Thyroid gland (tissue), 4 donors: ENCODE data around the gene LAMC3. TPM values are rescaled to one million over a fixed set of nuclear protein-coding genes. Genes with fewer than 3 reads are reported as not detected.

Experiments used
- DNase-seq, 2 donors: peaks; one replicate each; pipeline ENCODE4 v3.0.0-alpha.2; 2019
- H3K27ac ChIP-seq, 3 donors: fragments of 200-600 bp; sonication (generic); 1 replicate in 2 of 3; 2 replicates in 1 of 3; pipeline ENCODE4 v1.5.1; 2016 to 2019; ENCODE audit warnings: mild to moderate bottlenecking in 1 of 3, moderate library complexity in 1 of 3
- H3K27me3 ChIP-seq: fragments of 200-600 bp; sonication (generic); one replicate; pipeline ENCODE4 v1.5.1; 2019
- H3K36me3 ChIP-seq, 2 donors: fragments of 200-600 bp; sonication (generic); one replicate each; pipeline ENCODE4 v1.5.1; 2016 to 2019
- H3K4me1 ChIP-seq, 2 donors: fragments of 200-600 bp; sonication (generic); one replicate each; pipeline ENCODE4 v1.5.1; 2017 to 2019
- H3K4me3 ChIP-seq, 3 donors: fragments of 200-600 bp; sonication (generic); replicated peaks in 1 of 3; 1 replicate in 2 of 3; 2 replicates in 1 of 3; pipeline ENCODE4 v1.5.1; 2016; ENCODE audit warnings: mild to moderate bottlenecking in 1 of 3
- H3K9me3 ChIP-seq: fragments of 200-600 bp; sonication (generic); one replicate; pipeline ENCODE4 v1.5.1; 2017
- POLR2A ChIP-seq, 2 donors: fragments of 450-650 bp; IDR thresholded peaks; one replicate each; pipeline ENCODE4 v1.6.1; 2017; ENCODE audit warnings: antibody characterized with exemption in 2 of 2, mild to moderate bottlenecking in 2 of 2, moderate library complexity in 1 of 2
- WGBS, 2 donors: methylation state at CpG; one replicate each; pipeline ENCODE4 v1.1.5; 2017; 5-methylcytosine and 5-hydroxymethylcytosine counted together
- intact Hi-C: fragments of 100-400 bp; cut with DNase I; formaldehyde crosslinking; loops from one replicate; pipeline ENCODE4 v1.15.1; 2023
- total RNA-seq, 4 donors: library from RNA; depleted of rRNA; stranded (reverse); fragments of >200 nt; gene quantifications; one replicate each; pipeline ENCODE4 v1.2.3, GENCODE V29; 2016
- TF ChIP-seq, protein P1 (sequence below), 6 experiments: fragments of 200-600 bp in 3 of 6; fragments of 450-650 bp in 3 of 6; sonication (generic) in 3 of 6; IDR thresholded peaks; one replicate each; pipeline ENCODE4 v1.5.1; 2016 to 2019; ENCODE audit warnings: antibody characterized with exemption in 6 of 6, mild to moderate bottlenecking in 2 of 6, inconsistent platforms in 1 of 6, moderate library complexity in 1 of 6

Gene LAMC3
- total RNA-seq, 4 donors from 2014 or later, result 0.81 to 11.1 (median 3.2) TPM

DNA sequence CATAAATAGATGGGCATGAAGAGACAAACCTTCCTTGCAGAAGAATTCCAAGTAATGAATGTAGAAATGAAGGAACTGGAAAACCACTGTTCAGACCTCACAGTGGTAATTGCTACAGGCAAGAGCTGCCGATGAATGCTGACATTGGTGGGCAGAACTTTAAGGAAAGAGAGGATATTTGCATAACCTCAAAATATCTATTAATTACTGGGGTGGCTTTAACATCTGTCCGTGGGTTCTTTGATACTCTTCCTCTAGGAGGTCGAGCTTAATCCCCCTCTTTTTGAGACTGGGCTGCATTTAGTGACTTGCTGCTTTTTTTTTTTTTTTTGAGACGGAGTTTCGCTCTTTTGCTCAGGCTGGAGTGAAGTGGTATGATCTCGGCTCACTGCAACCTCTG, 34.7 kb downstream of the LAMC3 start:
- Histone ChIP-seq H3K27ac (no peak overlapping the region), H3K36me3 (no peaks in the 10 kb centered on the region), H3K27me3 (no peaks in the 10 kb centered on the region), H3K4me1 (no peaks in the 10 kb centered on the region), H3K9me3 (no peaks in the 10 kb centered on the region), H3K4me3 (no peak overlapping the region)
- DNase-seq, result no peak
- intact Hi-C loops, result loop anchor here (10.0 kb wide), 1 partner anchor 179 kb away; no protein-coding TSS in a partner anchor
- TF ChIP-seq, protein P1, sequence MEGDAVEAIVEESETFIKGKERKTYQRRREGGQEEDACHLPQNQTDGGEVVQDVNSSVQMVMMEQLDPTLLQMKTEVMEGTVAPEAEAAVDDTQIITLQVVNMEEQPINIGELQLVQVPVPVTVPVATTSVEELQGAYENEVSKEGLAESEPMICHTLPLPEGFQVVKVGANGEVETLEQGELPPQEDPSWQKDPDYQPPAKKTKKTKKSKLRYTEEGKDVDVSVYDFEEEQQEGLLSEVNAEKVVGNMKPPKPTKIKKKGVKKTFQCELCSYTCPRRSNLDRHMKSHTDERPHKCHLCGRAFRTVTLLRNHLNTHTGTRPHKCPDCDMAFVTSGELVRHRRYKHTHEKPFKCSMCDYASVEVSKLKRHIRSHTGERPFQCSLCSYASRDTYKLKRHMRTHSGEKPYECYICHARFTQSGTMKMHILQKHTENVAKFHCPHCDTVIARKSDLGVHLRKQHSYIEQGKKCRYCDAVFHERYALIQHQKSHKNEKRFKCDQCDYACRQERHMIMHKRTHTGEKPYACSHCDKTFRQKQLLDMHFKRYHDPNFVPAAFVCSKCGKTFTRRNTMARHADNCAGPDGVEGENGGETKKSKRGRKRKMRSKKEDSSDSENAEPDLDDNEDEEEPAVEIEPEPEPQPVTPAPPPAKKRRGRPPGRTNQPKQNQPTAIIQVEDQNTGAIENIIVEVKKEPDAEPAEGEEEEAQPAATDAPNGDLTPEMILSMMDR (IDR thresholded peaks at IDR 0.05), result no peak
- no peak for TF ChIP-seq POLR2A (IDR thresholded peaks at IDR 0.05)
- WGBS, 2 donors, result 67 to 80% methylated on average over 6 of the region's 6 CpGs

DNA sequence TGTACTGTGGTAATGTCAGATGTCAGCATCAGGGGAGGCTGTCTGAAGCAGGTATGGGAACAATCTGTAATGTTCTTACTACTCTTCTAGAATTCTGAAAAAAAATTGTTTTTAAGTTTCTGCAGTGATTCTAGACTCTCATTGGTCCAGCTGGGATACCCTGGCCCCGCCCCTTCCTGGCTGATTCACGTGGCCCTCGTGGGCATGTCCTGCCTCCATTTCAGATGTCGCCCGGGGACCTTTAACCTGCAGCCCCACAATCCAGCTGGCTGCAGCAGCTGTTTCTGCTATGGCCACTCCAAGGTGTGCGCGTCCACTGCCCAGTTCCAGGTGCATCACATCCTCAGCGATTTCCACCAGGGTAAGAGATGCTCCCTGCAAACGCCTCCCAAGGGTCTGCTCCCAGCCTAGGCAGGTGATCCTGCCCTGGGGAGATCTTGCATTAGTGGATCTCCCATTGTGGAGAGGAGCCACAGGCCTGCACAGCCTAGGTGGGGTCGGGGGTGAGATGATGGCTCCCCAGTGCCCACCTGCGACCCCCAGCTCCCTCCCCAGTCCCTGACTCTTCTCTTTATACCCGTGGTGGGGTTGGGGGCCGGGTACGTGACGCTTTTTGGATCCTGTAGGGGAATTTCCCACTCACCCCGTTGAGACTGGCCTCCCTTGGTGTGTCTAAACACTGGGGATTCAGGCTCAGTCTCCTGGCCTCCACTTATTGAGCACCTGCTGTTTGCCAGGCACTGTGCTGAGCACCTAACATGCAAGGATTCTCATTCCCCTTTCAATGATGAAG, 36.5 kb downstream of the LAMC3 start:
- no peaks in the 10 kb centered on the region for H3K9me3 ChIP-seq
- no peaks in the 10 kb centered on the region for H3K27me3 ChIP-seq
- H3K4me1 ChIP-seq, result no peaks in the 10 kb centered on the region
- DNase-seq, result no peak
- no peak overlapping the region for H3K4me3 ChIP-seq
- intact Hi-C loops, result loop anchor here (5.0 to 10.0 kb wide), 2 partner anchors 181 to 343 kb away; no protein-coding TSS in a partner anchor
- 77 to 81% methylated on average over 14 to 15 of the region's 16 CpGs for WGBS, 2 donors
- no peaks in the 10 kb centered on the region for H3K36me3 ChIP-seq
- no peak overlapping the region for H3K27ac ChIP-seq
- no peak for TF ChIP-seq POLR2A (IDR thresholded peaks at IDR 0.05)
- TF ChIP-seq, protein P1 (IDR thresholded peaks at IDR 0.05), result no peak

DNA sequence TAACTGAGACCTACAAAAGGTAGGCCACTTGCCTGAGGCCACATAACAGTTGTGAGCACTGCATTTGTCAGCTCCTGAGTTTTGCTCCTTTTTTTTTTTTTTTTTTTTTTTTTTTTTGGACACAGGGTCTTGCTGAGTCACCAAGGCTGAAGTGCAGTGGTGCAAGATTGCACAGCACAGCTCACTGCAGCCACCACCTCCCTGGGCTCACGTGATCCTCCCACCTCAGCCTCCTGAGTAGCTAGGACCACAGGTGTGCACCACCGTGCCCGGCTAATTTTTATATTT, 37.1 kb downstream of the LAMC3 start:
- 97 to 98% methylated on average over 3 of the region's 3 CpGs for whole genome bisulfite sequencing, 2 donors
- TF ChIP-seq, protein P1 (IDR thresholded peaks at IDR 0.05), result no peak
- no peak for TF ChIP-seq POLR2A (IDR thresholded peaks at IDR 0.05)

DNA sequence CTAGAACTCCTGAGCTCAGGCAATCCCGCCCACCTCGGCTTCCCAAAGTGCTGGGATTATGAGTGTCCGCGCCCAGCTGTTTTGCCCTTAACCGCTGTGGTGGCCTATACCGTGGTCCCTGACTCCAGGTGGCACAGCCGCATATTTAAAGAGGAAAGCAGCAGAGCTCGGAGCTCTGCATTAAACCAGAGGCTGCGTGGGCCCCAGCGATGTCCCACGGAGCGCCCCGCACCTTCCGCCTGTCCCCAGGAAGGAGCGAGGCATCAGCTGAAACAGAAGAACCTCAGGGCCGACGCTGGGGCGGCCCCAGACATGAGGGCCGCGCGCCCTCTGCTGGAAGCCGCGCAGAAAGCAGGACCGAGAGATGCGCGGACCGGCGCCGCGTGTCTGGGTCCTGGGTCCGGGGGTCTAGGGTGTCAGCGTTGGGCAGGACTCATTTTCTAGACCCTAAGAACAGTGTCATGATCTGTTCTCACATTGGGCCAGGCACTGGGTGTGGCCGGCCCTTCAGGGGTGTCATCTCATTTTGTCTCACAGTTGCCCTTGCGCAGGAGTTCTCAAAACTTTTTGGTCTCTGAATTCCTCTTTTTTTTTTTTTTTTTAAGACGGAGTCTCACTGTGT, 37.7 kb downstream of the LAMC3 start:
- no peak overlapping the region for H3K27ac ChIP-seq
- no peaks in the 10 kb centered on the region for H3K9me3 ChIP-seq
- intact Hi-C loops, result loop anchor here (5.0 to 10.0 kb wide), 2 partner anchors 182 to 344 kb away; no protein-coding TSS in a partner anchor
- WGBS, 2 donors, result 19 to 30% methylated on average over 18 to 29 of the region's 35 CpGs
- DNase-seq, result peak; percentile 64 to 67
- H3K4me1 ChIP-seq, result no peaks in the 10 kb centered on the region
- TF ChIP-seq, protein P1 (IDR thresholded peaks at IDR 0.05), result peak; percentile 70 to 91 (median 81)
- TF ChIP-seq POLR2A (IDR thresholded peaks at IDR 0.05), result no peak
- H3K27me3 ChIP-seq, result no peaks in the 10 kb centered on the region
- no peaks in the 10 kb centered on the region for H3K36me3 ChIP-seq
- no peak overlapping the region for H3K4me3 ChIP-seq

More for the DNA sequence above, 37.1 kb downstream of the LAMC3 start:
- H3K36me3 ChIP-seq, result no peaks in the 10 kb centered on the region
- no peak overlapping the region for H3K27ac ChIP-seq
- H3K4me3 ChIP-seq, result no peak overlapping the region
- DNase-seq, result no peak
- H3K9me3 ChIP-seq, result no peaks in the 10 kb centered on the region
- no peaks in the 10 kb centered on the region for H3K4me1 ChIP-seq
- no peaks in the 10 kb centered on the region for H3K27me3 ChIP-seq
- intact Hi-C loops, result loop anchor here (5.0 to 10.0 kb wide), 2 partner anchors 181 to 344 kb away; no protein-coding TSS in a partner anchor

DNA sequence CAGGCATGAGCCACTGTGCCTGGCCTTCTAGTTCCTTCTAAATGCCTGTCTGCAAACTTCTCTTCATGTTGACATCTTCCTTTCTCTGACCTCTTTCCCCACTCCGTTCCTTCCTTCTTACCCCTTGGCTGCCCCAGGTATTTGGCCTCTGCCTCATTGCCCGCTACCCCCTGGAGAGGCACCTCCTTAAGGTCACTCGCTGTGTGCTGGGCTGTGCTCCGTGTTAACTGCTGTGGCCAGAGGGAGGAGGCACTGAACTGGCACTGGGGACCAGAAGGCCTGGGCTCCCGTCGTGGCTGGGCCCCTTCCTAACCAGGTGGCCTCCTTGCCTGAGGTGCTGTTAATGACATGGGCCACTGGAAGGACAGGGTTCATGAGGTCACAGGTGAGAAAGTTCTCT, 39.4 kb downstream of the LAMC3 start:
- no peak overlapping the region for H3K4me3 ChIP-seq
- no peaks in the 10 kb centered on the region for H3K4me1 ChIP-seq
- intact Hi-C loops, result loop anchor here (5.0 to 10.0 kb wide), 2 partner anchors 184 to 346 kb away; no protein-coding TSS in a partner anchor
- no peaks in the 10 kb centered on the region for H3K9me3 ChIP-seq
- no peak overlapping the region for H3K27ac ChIP-seq
- 51% methylated on average over 5 to 6 of the region's 6 CpGs for WGBS, 2 donors
- no peaks in the 10 kb centered on the region for H3K36me3 ChIP-seq
- TF ChIP-seq POLR2A (IDR thresholded peaks at IDR 0.05), result no peak
- TF ChIP-seq, protein P1 (IDR thresholded peaks at IDR 0.05), result no peak
- no peak for DNase-seq
- no peaks in the 10 kb centered on the region for H3K27me3 ChIP-seq
